Rectal smooth muscle tissue (tissue), 1 donor: Measurements from ENCODE around the gene RTP4.
A peak's percentile ranks its signal among the peaks of the same experiment; 100 is the strongest.

ENCODE experiments used
- H3K27ac ChIP-seq: one replicate; pipeline ENCODE4 v1.7.0; 2013; ENCODE audit warnings: low read depth, low read length, inconsistent platforms
- H3K27me3 ChIP-seq: one replicate; pipeline ENCODE4 v1.7.0; 2013; ENCODE audit warnings: low read length; ENCODE audit not compliant: control insufficient read depth, insufficient read depth
- H3K36me3 ChIP-seq: one replicate; pipeline ENCODE4 v1.7.0; 2013; ENCODE audit warnings: low read length; ENCODE audit not compliant: control insufficient read depth, insufficient read depth
- H3K4me1 ChIP-seq: one replicate; pipeline ENCODE4 v1.7.0; 2013; ENCODE audit warnings: low read length; ENCODE audit not compliant: control insufficient read depth, insufficient read depth
- H3K4me3 ChIP-seq: one replicate; pipeline ENCODE4 v1.7.0; 2013; ENCODE audit warnings: low read length
- H3K9ac ChIP-seq: one replicate; pipeline ENCODE4 v1.7.0; 2013; ENCODE audit warnings: low read length

RTP4 gene, protein sequence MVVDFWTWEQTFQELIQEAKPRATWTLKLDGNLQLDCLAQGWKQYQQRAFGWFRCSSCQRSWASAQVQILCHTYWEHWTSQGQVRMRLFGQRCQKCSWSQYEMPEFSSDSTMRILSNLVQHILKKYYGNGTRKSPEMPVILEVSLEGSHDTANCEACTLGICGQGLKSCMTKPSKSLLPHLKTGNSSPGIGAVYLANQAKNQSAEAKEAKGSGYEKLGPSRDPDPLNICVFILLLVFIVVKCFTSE

DNA sequence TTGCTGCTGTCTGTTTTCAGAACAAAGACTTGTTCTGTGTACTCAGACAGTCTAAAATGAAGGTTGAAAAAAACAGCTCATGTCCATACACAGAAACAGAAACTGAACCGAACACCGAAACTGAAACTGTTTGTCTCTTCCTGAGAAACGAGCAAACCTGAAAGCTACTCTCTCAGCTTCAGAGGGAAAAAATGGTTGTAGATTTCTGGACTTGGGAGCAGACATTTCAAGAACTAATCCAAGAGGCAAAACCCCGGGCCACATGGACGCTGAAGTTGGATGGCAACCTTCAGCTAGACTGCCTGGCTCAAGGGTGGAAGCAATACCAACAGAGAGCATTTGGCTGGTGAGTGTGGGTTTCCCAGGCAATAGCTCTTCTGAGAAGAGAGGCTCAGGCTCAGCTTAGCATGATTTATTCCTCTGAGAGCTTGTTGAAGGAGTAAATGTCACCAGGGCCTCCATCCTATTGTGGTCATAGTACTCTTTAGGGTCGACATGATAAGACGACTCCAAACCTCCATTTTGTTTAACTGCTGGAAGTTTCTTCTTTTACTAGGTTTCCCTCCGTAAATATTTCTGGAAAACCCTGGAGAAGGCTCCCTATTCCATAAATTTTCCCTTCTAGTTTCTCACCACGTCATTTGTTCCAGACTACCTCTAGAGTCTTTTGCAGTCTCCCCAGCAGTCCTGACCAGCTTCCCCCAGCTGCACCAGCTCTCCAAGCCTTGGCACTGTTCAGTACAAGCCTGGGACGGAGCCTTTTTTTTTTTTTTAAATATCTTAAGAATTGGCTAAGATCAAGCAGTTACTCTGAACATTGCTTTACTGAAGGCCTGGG, at the start of gene RTP4:
Gene RTP4 (plus strand): TSS at position 135 of the 838 bp plus-strand sequence. CDS start 57 bp downstream, at position 192.
- Histone ChIP-seq H3K27ac (peak within 1 kb of the TSS; percentile 88), H3K9ac (peak within 1 kb of the TSS; percentile 78), H3K4me1 (peaks cover 8% of the 10 kb centered on the region), H3K27me3 (no peaks in the 10 kb centered on the region), H3K36me3 (peaks cover 7% of the 10 kb centered on the region), H3K4me3 (peak within 1 kb of the TSS; percentile 66)

DNA sequence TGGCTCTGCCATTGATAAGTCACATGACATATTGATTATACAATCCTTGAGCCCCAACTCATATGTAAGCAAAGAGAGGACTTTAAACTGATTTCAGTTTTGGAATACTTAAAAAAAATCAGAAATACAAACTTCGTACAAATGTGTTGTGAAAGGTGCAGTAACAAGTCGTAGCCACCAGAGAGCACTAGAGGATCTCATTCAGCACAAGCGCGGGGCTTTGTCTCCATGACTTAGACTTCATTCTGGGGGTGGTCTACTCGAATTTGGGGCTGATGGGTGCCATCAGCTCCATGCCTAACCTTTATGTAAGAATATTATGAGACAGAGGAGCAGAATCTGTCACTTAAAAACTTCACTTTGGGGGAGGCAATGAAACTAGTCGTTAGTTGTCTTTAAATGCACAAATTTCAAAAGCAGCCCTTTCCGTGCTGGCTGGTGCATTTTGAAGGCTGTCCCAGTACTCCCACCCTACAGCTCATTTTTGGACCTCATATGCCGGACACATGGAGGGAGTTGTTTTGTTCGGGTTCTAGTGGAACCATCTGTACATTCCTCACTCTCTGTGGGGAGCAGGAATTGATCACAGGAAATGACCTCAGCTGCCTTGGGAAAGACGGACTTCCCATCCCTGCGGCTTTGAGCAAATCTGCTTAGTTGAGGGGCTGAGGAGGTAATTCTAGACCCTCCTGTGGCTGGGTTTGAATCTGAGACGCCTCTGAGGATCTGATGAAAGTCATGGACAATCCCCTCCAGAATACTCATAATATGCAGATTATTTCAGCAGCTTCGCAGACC, 49.2 kb upstream of the RTP4 start:
- no peak overlapping the region for H3K9ac ChIP-seq
- H3K36me3 ChIP-seq = no peaks in the 10 kb centered on the region
- H3K27ac ChIP-seq = no peak overlapping the region
- H3K27me3 ChIP-seq = no peaks in the 10 kb centered on the region
- no peaks in the 10 kb centered on the region for H3K4me1 ChIP-seq
- peak overlapping the region; percentile 5 for H3K4me3 ChIP-seq

DNA sequence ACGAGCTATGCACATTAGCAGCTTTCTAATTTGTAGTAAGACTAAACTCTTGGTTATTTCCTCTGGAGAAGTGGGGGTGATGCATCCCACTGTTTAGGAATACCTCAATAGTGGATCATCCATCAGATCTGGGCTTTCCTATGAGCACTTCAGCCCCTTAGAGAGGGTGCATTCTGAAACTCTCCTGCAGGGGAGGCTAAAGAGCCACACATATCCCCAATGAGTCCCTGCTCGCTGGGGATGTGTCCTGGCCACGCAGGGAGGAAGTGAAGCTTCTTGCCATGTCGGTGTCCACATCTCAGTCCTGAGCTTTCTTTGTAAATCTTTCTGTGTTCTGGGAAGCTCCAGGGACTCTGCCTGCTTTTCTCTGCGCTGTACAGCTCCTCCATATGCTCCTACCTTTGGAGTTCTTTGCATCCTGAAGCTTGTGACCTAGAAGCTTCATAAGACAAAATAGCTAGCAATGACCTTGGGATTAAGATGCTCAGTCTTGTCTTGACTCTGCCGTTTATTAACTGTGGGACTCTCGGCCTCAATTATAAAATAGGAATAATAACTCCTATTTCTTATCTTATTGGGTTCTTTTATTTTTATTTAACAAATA, 48.4 kb upstream of the RTP4 start:
- Histone ChIP-seq H3K4me3 (no peak overlapping the region), H3K27ac (no peak overlapping the region), H3K27me3 (no peaks in the 10 kb centered on the region), H3K36me3 (no peaks in the 10 kb centered on the region), H3K4me1 (no peaks in the 10 kb centered on the region), H3K9ac (no peak overlapping the region)

DNA sequence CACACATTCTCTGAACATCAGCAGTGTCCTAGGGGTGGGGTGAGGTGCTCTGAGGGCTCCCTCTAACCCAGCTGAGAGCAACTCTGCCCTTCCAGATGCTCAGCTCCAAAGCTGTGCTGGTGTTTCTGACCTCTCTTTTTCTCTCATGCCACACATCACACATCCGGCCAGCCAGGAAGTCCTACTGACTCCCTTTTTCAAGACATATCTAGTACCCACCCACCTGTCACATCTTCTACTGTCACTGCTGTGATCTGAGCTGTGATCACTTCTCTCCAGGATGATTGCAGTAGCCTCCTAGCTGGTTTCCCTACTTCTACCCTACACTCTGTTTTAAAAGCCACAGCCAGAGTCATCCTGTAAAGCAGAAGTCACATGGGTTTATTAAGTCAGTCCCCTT, 46.4 kb upstream of the RTP4 start:
- H3K36me3 ChIP-seq = no peaks in the 10 kb centered on the region
- H3K4me3 ChIP-seq = no peak overlapping the region
- H3K27me3 ChIP-seq = no peaks in the 10 kb centered on the region
- no peaks in the 10 kb centered on the region for H3K4me1 ChIP-seq
- no peak overlapping the region for H3K27ac ChIP-seq
- H3K9ac ChIP-seq = no peak overlapping the region

DNA sequence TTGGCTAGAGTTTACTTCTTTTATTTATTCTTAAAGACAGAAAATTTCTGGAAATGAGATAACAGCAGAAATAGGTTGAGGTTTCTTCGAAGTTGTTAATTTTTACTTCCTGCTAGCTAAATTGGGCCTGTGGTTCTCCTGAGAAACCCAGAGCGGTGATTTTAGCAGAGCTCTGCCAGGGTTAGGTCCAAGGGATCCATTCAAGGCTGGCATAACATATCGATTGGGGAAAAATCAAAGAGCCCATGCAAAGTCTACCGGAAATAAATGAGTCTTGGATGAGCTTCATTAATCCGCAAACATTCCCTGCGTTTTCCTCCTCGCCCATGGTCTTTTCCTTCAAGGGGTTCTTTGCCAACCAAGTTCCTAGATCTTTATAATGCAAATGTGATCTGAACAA, 45.9 kb upstream of the RTP4 start:
- no peak overlapping the region for H3K9ac ChIP-seq
- no peaks in the 10 kb centered on the region for H3K27me3 ChIP-seq
- H3K4me1 ChIP-seq = no peaks in the 10 kb centered on the region
- H3K36me3 ChIP-seq = no peaks in the 10 kb centered on the region
- no peak overlapping the region for H3K4me3 ChIP-seq
- H3K27ac ChIP-seq = no peak overlapping the region

DNA sequence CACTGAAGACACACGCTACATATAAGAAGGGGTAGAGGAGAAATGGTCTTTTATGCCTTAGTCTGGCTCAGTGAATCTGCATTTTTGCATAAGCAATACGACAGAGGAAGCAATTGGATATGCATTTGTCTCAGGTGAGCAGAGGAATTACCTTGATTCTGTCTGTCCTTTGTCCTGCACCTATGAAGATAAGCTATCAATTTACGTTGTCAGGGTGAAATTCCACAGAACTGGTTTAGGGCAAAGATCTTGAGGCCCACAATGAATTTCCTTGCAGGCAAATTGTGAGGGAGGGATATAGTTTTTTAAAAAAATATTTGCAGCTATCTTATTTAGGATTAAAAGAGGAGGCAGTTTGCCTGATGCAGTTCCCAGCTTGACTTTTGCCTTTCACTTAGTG, 45.1 kb upstream of the RTP4 start:
- Histone ChIP-seq H3K27ac (no peak overlapping the region), H3K36me3 (no peaks in the 10 kb centered on the region), H3K4me1 (no peaks in the 10 kb centered on the region), H3K4me3 (no peak overlapping the region), H3K27me3 (no peaks in the 10 kb centered on the region), H3K9ac (no peak overlapping the region)

DNA sequence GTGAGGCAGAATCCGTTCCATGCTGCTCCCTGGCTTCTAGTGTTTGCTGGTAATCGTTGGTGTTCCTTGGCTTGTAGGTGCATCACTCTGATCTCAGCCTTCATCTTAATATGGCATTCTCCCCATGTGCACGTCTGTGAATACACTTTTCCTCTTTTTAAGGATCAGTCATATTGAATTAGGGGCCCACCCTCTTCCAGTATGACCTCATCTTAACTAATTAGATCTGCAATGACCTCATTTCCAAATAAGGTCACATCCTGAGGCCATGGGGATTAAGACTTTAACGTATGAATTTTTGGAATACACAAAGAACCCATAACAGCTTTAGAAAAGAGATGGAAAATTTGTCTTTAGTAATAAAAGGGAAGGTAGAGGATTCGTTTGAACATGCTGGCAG, 42.6 kb upstream of the RTP4 start:
- no peaks in the 10 kb centered on the region for H3K4me1 ChIP-seq
- no peak overlapping the region for H3K27ac ChIP-seq
- H3K4me3 ChIP-seq = no peak overlapping the region
- H3K9ac ChIP-seq = no peak overlapping the region
- no peaks in the 10 kb centered on the region for H3K27me3 ChIP-seq
- H3K36me3 ChIP-seq = no peaks in the 10 kb centered on the region

DNA sequence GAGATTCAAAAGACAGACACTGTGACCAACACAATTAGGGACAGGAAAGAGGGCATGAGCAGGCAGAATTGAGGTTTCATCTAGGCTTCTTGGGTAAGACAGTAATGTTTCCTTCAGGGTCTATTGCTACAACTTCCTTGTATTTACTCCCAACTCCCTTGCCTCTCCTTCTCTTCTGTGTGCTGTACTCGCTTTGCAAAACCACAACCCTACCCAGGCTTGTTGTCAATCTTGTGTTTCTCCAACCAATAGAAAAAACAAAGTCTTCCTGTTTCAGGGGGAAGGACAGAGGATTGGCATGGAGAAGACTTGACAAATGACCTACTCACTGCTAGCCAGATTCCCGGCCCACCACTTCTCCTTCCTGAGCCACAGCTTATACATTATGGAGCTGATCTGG, 40.3 kb upstream of the RTP4 start:
- H3K4me1 ChIP-seq = no peaks in the 10 kb centered on the region
- no peaks in the 10 kb centered on the region for H3K36me3 ChIP-seq
- H3K27ac ChIP-seq = no peak overlapping the region
- H3K27me3 ChIP-seq = no peaks in the 10 kb centered on the region
- no peak overlapping the region for H3K9ac ChIP-seq
- no peak overlapping the region for H3K4me3 ChIP-seq

DNA sequence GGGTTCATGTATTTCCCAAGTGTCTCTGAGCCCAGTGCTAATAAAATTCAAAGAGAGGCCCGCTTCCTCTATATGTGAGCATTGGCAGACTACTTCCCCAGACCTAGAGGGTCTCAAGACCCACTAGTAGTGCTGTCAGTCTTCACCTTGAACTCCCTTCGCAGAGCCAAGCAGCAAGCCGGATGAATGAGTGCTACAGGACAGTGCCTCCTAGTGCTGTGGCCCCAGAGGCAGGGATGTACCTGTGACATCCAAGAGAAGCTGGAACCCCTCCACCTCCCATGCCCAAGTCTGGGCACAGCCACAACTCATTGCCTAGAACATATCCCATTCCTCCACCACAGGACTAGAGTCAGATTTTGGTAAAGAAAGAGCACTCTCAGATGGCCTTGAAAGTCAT, 39.5 kb upstream of the RTP4 start:
- H3K27ac ChIP-seq = no peak overlapping the region

DNA sequence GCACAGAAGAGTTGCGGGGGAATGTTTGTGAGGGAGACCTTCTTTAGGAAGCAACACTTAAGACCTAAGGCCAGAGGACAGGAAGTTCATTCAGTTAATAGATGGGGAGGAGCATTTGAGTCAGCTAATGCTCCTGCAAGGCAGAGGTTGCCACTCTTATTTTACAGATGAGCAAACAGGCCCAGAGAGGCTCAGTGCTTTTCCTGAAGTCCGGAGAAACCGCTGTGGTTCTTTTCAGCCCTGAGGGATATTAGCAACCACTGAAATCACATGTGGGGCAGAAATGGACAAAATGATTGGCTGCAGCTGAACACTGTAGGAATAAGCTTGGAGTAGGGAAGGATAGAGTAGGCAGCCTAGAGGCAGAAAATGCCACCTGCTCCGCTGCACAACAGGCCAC, 33.3 kb upstream of the RTP4 start:
- Histone ChIP-seq H3K36me3 (no peaks in the 10 kb centered on the region), H3K27me3 (no peaks in the 10 kb centered on the region), H3K4me1 (no peaks in the 10 kb centered on the region), H3K4me3 (no peak overlapping the region), H3K27ac (no peak overlapping the region), H3K9ac (no peak overlapping the region)

More for the DNA sequence above, 39.5 kb upstream of the RTP4 start:
- Histone ChIP-seq H3K4me3 (no peak overlapping the region), H3K4me1 (no peaks in the 10 kb centered on the region), H3K27me3 (no peaks in the 10 kb centered on the region), H3K36me3 (no peaks in the 10 kb centered on the region), H3K9ac (no peak overlapping the region)

DNA sequence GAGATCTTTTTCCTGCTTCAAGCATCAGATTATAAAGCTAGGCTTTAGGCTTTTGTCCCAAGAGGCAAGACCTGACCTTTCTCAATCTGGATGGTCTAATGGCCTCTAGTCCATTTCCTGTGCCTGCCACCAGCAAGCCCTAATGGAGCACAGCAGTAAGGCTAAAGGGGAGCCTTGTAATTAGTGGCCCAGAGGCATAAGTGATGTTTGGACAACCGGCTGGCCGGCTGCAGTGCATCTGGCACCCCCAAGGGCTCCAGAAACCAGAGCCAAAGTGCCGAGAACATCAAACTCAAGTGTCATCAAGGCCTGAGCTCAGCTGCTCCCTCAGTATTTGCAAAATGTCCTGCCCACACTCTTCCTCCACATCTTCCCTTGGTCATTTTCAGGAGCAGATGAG, 31.9 kb upstream of the RTP4 start:
- no peak overlapping the region for H3K4me3 ChIP-seq
- H3K27ac ChIP-seq = no peak overlapping the region
- H3K9ac ChIP-seq = no peak overlapping the region
- no peaks in the 10 kb centered on the region for H3K36me3 ChIP-seq
- H3K4me1 ChIP-seq = no peaks in the 10 kb centered on the region
- H3K27me3 ChIP-seq = no peaks in the 10 kb centered on the region

DNA sequence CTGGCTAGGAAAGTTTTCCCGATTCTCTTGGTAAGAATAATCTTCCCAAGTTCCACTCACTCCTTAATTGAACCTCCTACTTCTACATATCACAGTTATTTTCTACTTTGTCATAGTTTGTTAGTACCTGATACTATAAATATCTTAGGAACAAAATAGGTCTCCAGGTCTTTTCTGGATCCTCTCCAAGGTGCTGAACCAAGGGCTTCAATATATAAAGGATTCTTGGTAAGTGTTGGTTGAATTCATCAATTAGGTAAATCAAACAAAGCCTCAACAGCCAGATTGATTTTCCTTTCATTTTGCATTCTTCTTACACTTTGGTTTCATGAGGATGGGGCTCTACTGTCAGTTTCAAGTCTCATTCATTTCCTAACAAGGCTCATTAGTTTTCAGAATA, 27.6 kb upstream of the RTP4 start:
- no peak overlapping the region for H3K9ac ChIP-seq
- no peaks in the 10 kb centered on the region for H3K36me3 ChIP-seq
- H3K27ac ChIP-seq = no peak overlapping the region
- no peaks in the 10 kb centered on the region for H3K27me3 ChIP-seq
- H3K4me1 ChIP-seq = no peaks in the 10 kb centered on the region
- H3K4me3 ChIP-seq = no peak overlapping the region
